Superior temporal gyrus (tissue), 1 donor: ENCODE measurements around the gene ASB1.

ENCODE experiments used
- DNase-seq: peaks from one replicate; pipeline ENCODE4 v3.0.0-alpha.2; 2016; ENCODE audit errors: extremely low spot score

Gene ASB1

GRCh38 chr2:238494573-238494961 is 67.8 kb downstream of the ASB1 start:
- no peak for DNase-seq

- DNase-seq: no peak
These were observed 68.7 kb downstream of the ASB1 start for GRCh38 chr2:238495422-238495821.

- no peak for DNase-seq
These were observed 70.3 kb downstream of the ASB1 start for GRCh38 chr2:238496756-238497609.

- no peak for DNase-seq
These were observed 70.9 kb downstream of the ASB1 start for GRCh38 chr2:238497610-238498005.

- no peak for DNase-seq
These were observed 71.5 kb downstream of the ASB1 start for GRCh38 chr2:238498188-238498587.

GRCh38 chr2:238498691-238499295 is 72.1 kb downstream of the ASB1 start:
- no peak for DNase-seq

GRCh38 chr2:238499731-238500580 is 73.2 kb downstream of the ASB1 start:
- DNase-seq: no peak

GRCh38 chr2:238501311-238501710 is 74.6 kb downstream of the ASB1 start:
- no peak for DNase-seq
